Endodermal cell (in vitro differentiated cells): Measurements from ENCODE around the gene KCNG4. TPM values are rescaled to one million over a fixed set of nuclear protein-coding genes. Genes with fewer than 3 reads are reported as not detected.

Experiments used
- DNase-seq: peaks from one replicate; pipeline ENCODE4 v3.0.0-alpha.2; 2017
- H3K27ac ChIP-seq: 2 replicates; pipeline ENCODE4 v1.5.1; 2013; ENCODE audit warnings: mild to moderate bottlenecking, low read depth, low read length, moderate library complexity
- H3K27me3 ChIP-seq: 2 replicates; pipeline ENCODE4 v1.6.1; 2013; ENCODE audit warnings: mild to moderate bottlenecking, low read length, moderate library complexity; ENCODE audit not compliant: insufficient read depth, control insufficient read depth, poor library complexity, severe bottlenecking
- H3K36me3 ChIP-seq: 2 replicates; pipeline ENCODE4 v1.7.0; 2013; ENCODE audit warnings: mild to moderate bottlenecking, low read length, moderate library complexity; ENCODE audit not compliant: control insufficient read depth, insufficient read depth
- H3K4me1 ChIP-seq: one replicate; pipeline ENCODE4 v1.7.0; 2013; ENCODE audit warnings: low read length; ENCODE audit not compliant: control insufficient read depth, insufficient read depth
- H3K4me3 ChIP-seq: 2 replicates; pipeline ENCODE4 v1.5.1; 2013; ENCODE audit warnings: mild to moderate bottlenecking, low read length, moderate library complexity
- H3K9ac ChIP-seq: 2 replicates; pipeline ENCODE4 v1.6.1; 2013; ENCODE audit warnings: mild to moderate bottlenecking, low read length, moderate library complexity; ENCODE audit not compliant: poor library complexity, severe bottlenecking; ENCODE audit errors: extremely low read depth
- H3K9me3 ChIP-seq: 2 replicates; pipeline ENCODE4 v1.6.1; 2013; ENCODE audit warnings: mild to moderate bottlenecking, low read length, moderate library complexity; ENCODE audit not compliant: control insufficient read depth
- H3K27ac Mint-ChIP-seq: 2 replicates; pipeline ENCODE4 v1.8.0; 2020; ENCODE audit warnings: mixed read lengths
- H3K27me3 Mint-ChIP-seq: 2 replicates; pipeline ENCODE4 v1.8.0; 2021; ENCODE audit warnings: mild to moderate bottlenecking, mixed read lengths; ENCODE audit not compliant: insufficient read depth
- H3K36me3 Mint-ChIP-seq: 2 replicates; pipeline ENCODE4 v1.8.0; 2020; ENCODE audit warnings: low read depth, mixed read lengths
- H3K4me1 Mint-ChIP-seq: 2 replicates; pipeline ENCODE4 v1.8.0; 2020; ENCODE audit warnings: mixed read lengths
- H3K4me3 Mint-ChIP-seq: 2 replicates; pipeline ENCODE4 v1.8.0; 2020; ENCODE audit warnings: mild to moderate bottlenecking, moderate library complexity, mixed read lengths
- H3K9me3 Mint-ChIP-seq: 2 replicates; pipeline ENCODE4 v1.8.0; 2020; ENCODE audit warnings: mild to moderate bottlenecking, mixed read lengths
- CTCF ChIP-seq: fragments of 200-600 bp; sonication (generic); conservative IDR thresholded peaks from 2 replicates; pipeline ENCODE4 v1.5.0; 2021; ENCODE audit warnings: antibody characterized with exemption, mild to moderate bottlenecking
- WGBS, 2 experiments: methylation state at CpG; one replicate each; pipeline versions ENCODE4 v1.1.5 to v1.1.7; 2013; ENCODE audit warnings: missing lambda C conversion rate in 2 of 2, mixed read lengths in 1 of 2; ENCODE audit not compliant: insufficient coverage in 1 of 2, insufficient read length in 1 of 2; 5-methylcytosine and 5-hydroxymethylcytosine counted together
- total RNA-seq, 2 donors: library from RNA; stranded (reverse); fragmentation: NEBNext Ultra II Directional in 1 of 2; extraction: Animal tissue kit (Norgen Biotek cat#: 25700) in 1 of 2; gene quantifications; 2 replicates in 1 of 2; 3 replicates in 1 of 2; pipeline ENCODE4 v1.2.1, GENCODE V29; 2021

Gene KCNG4
- total RNA-seq, 2 donors from 2014 or later = not detected

- Histone ChIP-seq H3K4me1 (peaks cover 4% of the 10 kb centered on the region), H3K4me3 (no peak overlapping the region), H3K27ac (no peak overlapping the region), H3K9me3 (no peaks in the 10 kb centered on the region), H3K36me3 (no peaks in the 10 kb centered on the region), H3K27me3 (peaks cover 80% of the 10 kb centered on the region), H3K9ac (no peak overlapping the region)
- DNase-seq = no peak
- H3K9me3 Mint-ChIP-seq = no peaks in the 10 kb centered on the region
- no peak overlapping the region for H3K4me3 Mint-ChIP-seq
- peaks cover 8% of the 10 kb centered on the region for H3K27me3 Mint-ChIP-seq
- peaks cover 10% of the 10 kb centered on the region for H3K4me1 Mint-ChIP-seq
- H3K27ac Mint-ChIP-seq = no peak overlapping the region
- H3K36me3 Mint-ChIP-seq = no peaks in the 10 kb centered on the region
- WGBS, 2 experiments = 89 to 93% methylated on average over 8 to 9 of the region's 9 CpGs
- TF ChIP-seq CTCF = no peak
These were observed 34.7 kb upstream of the KCNG4 start for GRCh38 chr16:84274515-84274914.

GRCh38 chr16:84272740-84273320 is 33.0 kb upstream of the KCNG4 start:
- Histone ChIP-seq H3K27ac (no peak overlapping the region), H3K9me3 (no peaks in the 10 kb centered on the region), H3K4me1 (no peaks in the 10 kb centered on the region), H3K4me3 (no peak overlapping the region), H3K9ac (no peak overlapping the region), H3K36me3 (no peaks in the 10 kb centered on the region), H3K27me3 (peaks cover 81% of the 10 kb centered on the region)
- H3K27me3 Mint-ChIP-seq = peaks cover under 1% of the 10 kb centered on the region
- no peaks in the 10 kb centered on the region for H3K9me3 Mint-ChIP-seq
- 0% methylated on average over 1 of the region's 1 CpG for WGBS, 2 experiments
- H3K36me3 Mint-ChIP-seq = no peaks in the 10 kb centered on the region
- no peak overlapping the region for H3K27ac Mint-ChIP-seq
- no peak for DNase-seq
- TF ChIP-seq CTCF = no peak
- H3K4me1 Mint-ChIP-seq = peaks cover 15% of the 10 kb centered on the region
- H3K4me3 Mint-ChIP-seq = no peak overlapping the region

GRCh38 chr16:84271866-84272265 is 32.1 kb upstream of the KCNG4 start:
- Histone ChIP-seq H3K9ac (no peak overlapping the region), H3K27ac (no peak overlapping the region), H3K9me3 (no peaks in the 10 kb centered on the region), H3K36me3 (no peaks in the 10 kb centered on the region), H3K27me3 (peaks cover 86% of the 10 kb centered on the region), H3K4me1 (no peaks in the 10 kb centered on the region), H3K4me3 (no peak overlapping the region)
- H3K4me1 Mint-ChIP-seq = peaks cover 24% of the 10 kb centered on the region
- no peak for TF ChIP-seq CTCF
- H3K4me3 Mint-ChIP-seq = no peak overlapping the region
- no peak overlapping the region for H3K27ac Mint-ChIP-seq
- H3K27me3 Mint-ChIP-seq = no peaks in the 10 kb centered on the region
- 86 to 89% methylated on average over 4 of the region's 4 CpGs for WGBS, 2 experiments
- H3K9me3 Mint-ChIP-seq = no peaks in the 10 kb centered on the region
- no peaks in the 10 kb centered on the region for H3K36me3 Mint-ChIP-seq
- no peak for DNase-seq
